Lung (tissue), 12 donors: ENCODE data around the gene SCML1. TPM values are rescaled to one million over a fixed set of nuclear protein-coding genes. Genes with fewer than 3 reads are reported as not detected.
A peak's percentile ranks its signal among the peaks of the same experiment; 100 is the strongest.
"Not testable (repeated sequence)": the region's sequence is repeated elsewhere in the genome, so short reads cannot be mapped to it uniquely, and the experiment has no call there.

Experiments
- ATAC-seq: fragments of 200-7000 bp; cut with Tn5 transposase; one replicate; pipeline ENCODE4 v1.9.1; 2020; ENCODE audit warnings: moderate number of reproducible peaks; ENCODE audit not compliant: insufficient read depth, low FRiP score
- DNase-seq, 3 donors: peaks; one replicate each; pipeline ENCODE4 v3.0.0-alpha.2; 2013 to 2017
- H3K27ac ChIP-seq, 2 donors: one replicate each; pipeline ENCODE4 v1.5.1; 2013; ENCODE audit warnings: mild to moderate bottlenecking in 2 of 2, moderate library complexity in 2 of 2, control low read depth in 1 of 2, inconsistent platforms in 1 of 2, low read depth in 1 of 2, low read length in 1 of 2
- H3K27me3 ChIP-seq, 3 donors: one replicate each; pipeline ENCODE4 v1.5.1; 2013; ENCODE audit warnings: low read length in 2 of 3; ENCODE audit not compliant: control insufficient read depth in 3 of 3, insufficient read depth in 3 of 3
- H3K36me3 ChIP-seq, 4 donors: one replicate each; pipeline ENCODE4 v1.5.1; 2013; ENCODE audit warnings: low read length in 4 of 4, mild to moderate bottlenecking in 1 of 4, moderate library complexity in 1 of 4; ENCODE audit not compliant: control insufficient read depth in 4 of 4, insufficient read depth in 4 of 4
- H3K4me1 ChIP-seq, 5 donors: one replicate each; pipeline ENCODE4 v1.5.1; 2013; ENCODE audit warnings: low read length in 5 of 5, mild to moderate bottlenecking in 2 of 5, moderate library complexity in 1 of 5; ENCODE audit not compliant: control insufficient read depth in 5 of 5, insufficient read depth in 5 of 5
- H3K4me3 ChIP-seq: one replicate; pipeline ENCODE4 v1.5.1; 2013; ENCODE audit warnings: mild to moderate bottlenecking, control low read depth, moderate library complexity
- H3K9ac ChIP-seq, 2 donors: one replicate each; pipeline ENCODE4 v1.5.1; 2013; ENCODE audit warnings: low read length in 2 of 2, control low read depth in 1 of 2; ENCODE audit not compliant: insufficient read depth in 1 of 2
- H3K9me3 ChIP-seq, 4 donors: one replicate each; pipeline ENCODE4 v1.5.1; 2013; ENCODE audit warnings: low read length in 3 of 4, mild to moderate bottlenecking in 1 of 4, moderate library complexity in 1 of 4; ENCODE audit not compliant: control insufficient read depth in 4 of 4, insufficient read depth in 3 of 4
- WGBS, 2 donors: extraction: QIAGEN DNeasy Blood & Tissue Kit; methylation state at CpG; one replicate each; pipeline ENCODE4 v1.1.7; 2013; 5-methylcytosine and 5-hydroxymethylcytosine counted together
- polyA plus RNA-seq, 2 donors: library from polyadenylated mRNA; stranded (reverse); fragments of 200-250 nt; gene quantifications; one replicate each; pipeline ENCODE4 v1.2.1, GENCODE V29; 2013
- total RNA-seq, 2 donors: library from RNA; depleted of rRNA in 1 of 2; stranded (reverse); fragments of >200 nt in 1 of 2; gene quantifications; one replicate each; pipeline ENCODE4 v1.2.1, GENCODE V29; 2014 to 2021
- TF ChIP-seq, protein P1 (sequence below): IDR thresholded peaks from 2 replicates; pipeline ENCODE4 v1.5.1; 2012; ENCODE audit warnings: mild to moderate bottlenecking; ENCODE audit errors: control extremely low read depth, extremely low read depth
- donor health status: control.
- donor health status: control.
- donor health status: Bipolar disorder and iron deficiency.
- donor health status: healthy.
- donor health status: DM: yes; HTN: yes; CAD: no.

SCML1 gene
- total and polyA plus RNA-seq, 4 donors = 6.5 to 30.8 (median 14.5) TPM

DNA sequence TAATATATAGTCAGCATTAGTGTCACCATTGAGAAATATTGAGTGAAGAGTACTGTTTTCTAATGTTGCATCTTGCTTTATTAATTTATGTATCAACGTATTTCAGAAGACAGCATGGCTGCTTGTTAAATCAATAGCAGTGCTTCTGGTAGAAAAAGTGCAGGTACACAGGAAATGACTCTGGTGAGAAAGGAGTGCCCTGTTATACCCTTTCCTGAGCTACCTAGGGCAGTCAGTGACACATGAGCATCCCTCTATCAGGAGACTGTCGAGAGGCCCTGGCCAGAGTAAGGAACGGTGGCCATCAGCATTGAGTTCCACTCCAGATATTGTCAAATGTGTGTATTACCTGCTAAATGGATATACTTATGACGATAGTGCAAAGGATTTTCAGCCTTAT is 42.1 kb downstream of the SCML1 start:
- H3K36me3 ChIP-seq = no peaks in the 10 kb centered on the region
- H3K4me3 ChIP-seq = no peak overlapping the region
- TF ChIP-seq, protein P1, sequence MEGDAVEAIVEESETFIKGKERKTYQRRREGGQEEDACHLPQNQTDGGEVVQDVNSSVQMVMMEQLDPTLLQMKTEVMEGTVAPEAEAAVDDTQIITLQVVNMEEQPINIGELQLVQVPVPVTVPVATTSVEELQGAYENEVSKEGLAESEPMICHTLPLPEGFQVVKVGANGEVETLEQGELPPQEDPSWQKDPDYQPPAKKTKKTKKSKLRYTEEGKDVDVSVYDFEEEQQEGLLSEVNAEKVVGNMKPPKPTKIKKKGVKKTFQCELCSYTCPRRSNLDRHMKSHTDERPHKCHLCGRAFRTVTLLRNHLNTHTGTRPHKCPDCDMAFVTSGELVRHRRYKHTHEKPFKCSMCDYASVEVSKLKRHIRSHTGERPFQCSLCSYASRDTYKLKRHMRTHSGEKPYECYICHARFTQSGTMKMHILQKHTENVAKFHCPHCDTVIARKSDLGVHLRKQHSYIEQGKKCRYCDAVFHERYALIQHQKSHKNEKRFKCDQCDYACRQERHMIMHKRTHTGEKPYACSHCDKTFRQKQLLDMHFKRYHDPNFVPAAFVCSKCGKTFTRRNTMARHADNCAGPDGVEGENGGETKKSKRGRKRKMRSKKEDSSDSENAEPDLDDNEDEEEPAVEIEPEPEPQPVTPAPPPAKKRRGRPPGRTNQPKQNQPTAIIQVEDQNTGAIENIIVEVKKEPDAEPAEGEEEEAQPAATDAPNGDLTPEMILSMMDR = no peak
- no peak overlapping the region for H3K27ac ChIP-seq
- H3K27me3 ChIP-seq = peaks cover 3 to 10% (median 4%) of the 10 kb centered on the region in 3 donors
- H3K4me1 ChIP-seq = no peaks in the 10 kb centered on the region
- no peak overlapping the region for H3K9ac ChIP-seq
- WGBS, 2 donors = 80 to 97% methylated on average over 4 of the region's 4 CpGs
- peaks cover 0 to 4% (median 0%) of the 10 kb centered on the region in 4 donors for H3K9me3 ChIP-seq
- no peak for ATAC-seq
- no peak for DNase-seq

DNA sequence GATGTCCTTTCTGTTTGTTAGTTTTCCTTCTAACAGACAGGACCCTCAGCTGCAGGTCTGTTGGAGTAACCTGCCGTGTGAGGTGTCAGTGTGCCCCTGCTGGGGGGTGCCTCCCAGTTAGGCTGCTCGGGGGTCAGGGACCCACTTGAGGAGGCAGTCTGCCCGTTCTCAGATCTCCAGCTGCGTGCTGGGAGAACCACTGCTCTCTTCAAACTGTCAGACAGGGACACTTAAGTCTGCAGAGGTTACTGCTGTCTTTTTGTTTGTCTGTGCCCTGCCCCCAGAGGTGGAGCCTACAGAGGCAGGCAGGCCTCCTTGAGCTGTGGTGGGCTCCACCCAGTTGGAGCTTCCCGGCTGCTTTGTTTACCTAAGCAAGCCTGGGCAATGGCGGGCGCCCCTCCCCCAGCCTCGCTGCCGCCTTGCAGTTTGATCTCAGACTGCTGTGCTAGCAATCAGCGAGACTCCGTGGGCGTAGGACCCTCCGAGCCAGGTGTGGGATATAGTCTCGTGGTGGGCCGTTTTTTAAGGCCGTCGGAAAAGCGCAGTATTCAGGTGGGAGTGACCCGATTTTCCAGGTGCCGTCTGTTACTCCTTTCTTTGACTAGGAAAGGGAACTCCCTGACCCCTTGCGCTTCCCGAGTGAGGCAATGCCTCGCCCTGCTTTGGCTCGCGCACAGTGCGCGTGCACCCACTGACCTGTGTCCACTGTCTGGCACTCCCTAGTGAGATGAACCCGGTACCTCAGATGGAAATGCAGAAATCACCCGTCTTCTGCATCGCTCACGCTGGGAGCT is 49.5 kb downstream of the SCML1 start:
- not testable (repeated sequence) for H3K4me3 ChIP-seq, DNase-seq, H3K36me3 ChIP-seq

DNA sequence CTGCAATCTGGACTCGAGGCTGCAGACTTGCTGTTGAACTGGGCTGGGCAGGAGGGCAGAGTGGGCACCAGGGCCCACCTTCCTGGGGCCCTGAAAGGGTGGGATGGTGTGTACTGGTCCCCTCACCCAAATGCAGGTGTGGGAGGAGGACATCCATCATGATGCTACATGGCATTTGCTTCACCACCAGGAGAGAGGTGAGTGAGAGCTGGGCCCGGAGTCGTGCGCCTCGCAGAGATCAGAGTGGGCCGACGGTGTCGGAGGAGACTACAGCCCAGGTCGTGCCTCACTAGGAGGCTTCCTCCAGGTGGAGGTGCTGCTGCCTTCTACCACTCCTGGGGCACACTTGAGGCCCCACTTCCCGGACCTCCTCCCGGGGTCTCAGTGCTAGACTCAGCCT is 50.3 kb downstream of the SCML1 start:
- Histone ChIP-seq H3K36me3 (no peaks in the 10 kb centered on the region), H3K9ac (no peak overlapping the region), H3K4me3 (no peak overlapping the region), H3K27ac (no peak overlapping the region), H3K9me3 (no peaks in the 10 kb centered on the region), H3K27me3 (peaks cover 0 to 22% (median 0%) of the 10 kb centered on the region in 3 donors), H3K4me1 (no peaks in the 10 kb centered on the region)
- 84 to 98% methylated on average over 8 to 11 of the region's 11 CpGs for WGBS, 2 donors
- TF ChIP-seq, protein P1 = no peak
- ATAC-seq = no peak
- no peak for DNase-seq

More for the DNA sequence above, 49.5 kb downstream of the SCML1 start:
- H3K27ac ChIP-seq, H3K9me3 ChIP-seq, H3K9ac ChIP-seq, H3K4me1 ChIP-seq, ATAC-seq: not testable (repeated sequence)
- peaks cover 0 to 19% (median 0%) of the 10 kb centered on the region in 3 donors for H3K27me3 ChIP-seq
- 58 to 70% methylated on average over 18 to 26 of the region's 31 CpGs for WGBS, 2 donors

DNA sequence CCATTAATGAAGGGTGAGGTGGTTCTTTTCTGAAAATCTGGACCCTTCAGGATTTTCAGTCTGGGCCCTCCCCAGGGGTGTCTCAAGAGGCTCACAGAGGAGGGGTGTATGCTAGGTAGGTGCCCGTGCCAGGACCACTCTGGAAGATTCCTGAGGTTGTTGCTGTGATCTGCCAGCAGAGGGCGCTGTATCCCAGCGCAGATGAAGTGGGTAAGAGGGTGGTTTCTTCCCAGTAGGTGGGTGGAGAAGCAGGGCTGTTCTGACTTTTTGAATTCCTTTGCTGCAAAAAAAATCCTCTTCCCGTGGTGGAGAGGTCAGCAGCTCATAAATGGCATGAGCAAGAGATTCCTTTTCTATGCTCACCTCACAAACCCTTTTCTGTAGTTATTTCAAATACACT is 51.1 kb downstream of the SCML1 start:
- no peaks in the 10 kb centered on the region for H3K9me3 ChIP-seq
- TF ChIP-seq, protein P1 = peak; percentile 54
- DNase-seq = peak; percentile 46 to 60 (median 50)
- peak; percentile 72 for ATAC-seq
- H3K4me3 ChIP-seq = no peak overlapping the region
- no peak overlapping the region for H3K27ac ChIP-seq
- WGBS, 2 donors = 5 to 12% methylated on average over 4 of the region's 4 CpGs
- peaks cover 0 to 23% (median 0%) of the 10 kb centered on the region in 3 donors for H3K27me3 ChIP-seq
- H3K36me3 ChIP-seq = no peaks in the 10 kb centered on the region
- no peak overlapping the region for H3K9ac ChIP-seq
- H3K4me1 ChIP-seq = peaks cover 0 to under 1% (median 0%) of the 10 kb centered on the region in 5 donors
